ENCODE results near the gene TRPM5. TPM values are rescaled to one million over a fixed set of nuclear protein-coding genes. Genes with fewer than 3 reads are reported as not detected.

The TRPM5 gene
- total RNA-seq, 2 experiments from 2014 or later = not detected

DNA sequence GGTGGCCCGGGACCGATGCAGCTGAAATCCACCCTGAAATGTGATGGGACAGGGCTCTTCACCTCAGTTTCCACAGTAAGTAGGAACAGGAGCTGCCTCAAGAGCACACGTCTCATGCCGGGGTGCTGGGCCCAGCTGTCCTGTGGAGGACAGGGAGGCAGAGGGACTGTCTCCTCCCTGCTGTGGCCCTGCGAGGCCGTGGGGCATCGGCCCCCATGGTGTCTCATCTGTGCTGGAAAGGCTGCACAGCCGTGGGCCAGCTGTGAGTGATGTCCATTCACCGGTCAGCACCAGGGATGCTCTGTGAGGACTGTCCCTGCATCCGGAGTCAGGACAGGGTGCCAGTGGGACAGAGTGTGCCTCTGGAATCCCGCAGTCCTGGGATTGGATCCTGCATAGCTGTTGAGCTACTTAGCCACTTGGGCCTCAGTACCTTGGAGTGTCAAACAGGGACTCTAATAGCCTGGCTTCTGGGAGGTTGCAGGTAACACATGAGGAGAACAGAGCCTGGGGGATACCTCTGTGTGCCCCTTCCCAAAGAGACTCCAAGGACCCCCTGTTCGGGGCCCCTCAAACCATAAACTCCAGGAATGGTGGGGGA, 16.5 kb downstream of the TRPM5 start:
- ChIA-PET POLR2A (no interaction called here), CTCF (ENCODE audit: unreplicated experiment) (interaction anchor here (0.6 kb wide), 1 partner anchor 105 kb away, joined by 3 read pairs; no protein-coding TSS in a partner anchor)
- Histone ChIP-seq H3K4me3 (ENCODE audit: low read depth, low read length, poor library complexity, severe bottlenecking) (no peak overlapping the region), H3K27ac (ENCODE audit: low read depth, low read length, poor library complexity, severe bottlenecking) (no peak overlapping the region), H3K4me2 (ENCODE audit: low read length) (no peak overlapping the region), H4K20me1 (ENCODE audit: insufficient read depth, low read length) (no peaks in the 10 kb centered on the region), H3K9me2 (ENCODE audit: insufficient read depth, low read length) (no peaks in the 10 kb centered on the region), H3K4me1 (ENCODE audit: insufficient read depth, low read length, poor library complexity, severe bottlenecking) (no peaks in the 10 kb centered on the region), H3K9me3 (ENCODE audit: low read length) (no peaks in the 10 kb centered on the region), H3K36me3 (ENCODE audit: insufficient read depth, low read length) (no peaks in the 10 kb centered on the region), H2AFZ (ENCODE audit: low read length) (no peak overlapping the region), H3K79me2 (ENCODE audit: insufficient read depth, low read depth, low read length) (no peaks in the 10 kb centered on the region)
- no TSS peak for BruUV-seq (replicated peaks)
- intact Hi-C loops (cut with micrococcal nuclease; ENCODE audit: unreplicated experiment) = loop anchor here (1.0 to 2.0 kb wide), 2 partner anchors 103 to 461 kb away; no protein-coding TSS in a partner anchor
- no peak for DNase-seq (ENCODE audit: low spot score)
- no peak for TF ChIP-seq EZH2phosphoT487 (IDR thresholded peaks at IDR 0.05; ENCODE audit: borderline replicate concordance, low read depth, low read length)
- TF ChIP-seq, protein P1, sequence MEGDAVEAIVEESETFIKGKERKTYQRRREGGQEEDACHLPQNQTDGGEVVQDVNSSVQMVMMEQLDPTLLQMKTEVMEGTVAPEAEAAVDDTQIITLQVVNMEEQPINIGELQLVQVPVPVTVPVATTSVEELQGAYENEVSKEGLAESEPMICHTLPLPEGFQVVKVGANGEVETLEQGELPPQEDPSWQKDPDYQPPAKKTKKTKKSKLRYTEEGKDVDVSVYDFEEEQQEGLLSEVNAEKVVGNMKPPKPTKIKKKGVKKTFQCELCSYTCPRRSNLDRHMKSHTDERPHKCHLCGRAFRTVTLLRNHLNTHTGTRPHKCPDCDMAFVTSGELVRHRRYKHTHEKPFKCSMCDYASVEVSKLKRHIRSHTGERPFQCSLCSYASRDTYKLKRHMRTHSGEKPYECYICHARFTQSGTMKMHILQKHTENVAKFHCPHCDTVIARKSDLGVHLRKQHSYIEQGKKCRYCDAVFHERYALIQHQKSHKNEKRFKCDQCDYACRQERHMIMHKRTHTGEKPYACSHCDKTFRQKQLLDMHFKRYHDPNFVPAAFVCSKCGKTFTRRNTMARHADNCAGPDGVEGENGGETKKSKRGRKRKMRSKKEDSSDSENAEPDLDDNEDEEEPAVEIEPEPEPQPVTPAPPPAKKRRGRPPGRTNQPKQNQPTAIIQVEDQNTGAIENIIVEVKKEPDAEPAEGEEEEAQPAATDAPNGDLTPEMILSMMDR (conservative IDR thresholded peaks at IDR 0.05; ENCODE audit: low read length) = no peak

GRCh38 chr11:2426826-2427521, 17.3 kb downstream of the TRPM5 start:
- TF ChIP-seq, protein P1 (conservative IDR thresholded peaks at IDR 0.05; ENCODE audit: low read length) = no peak
- no peak for TF ChIP-seq EZH2phosphoT487 (IDR thresholded peaks at IDR 0.05; ENCODE audit: borderline replicate concordance, low read depth, low read length)

GRCh38 chr11:2426221-2426620, 18.1 kb downstream of the TRPM5 start:
- no peak overlapping the region for H3K4me3 ChIP-seq (ENCODE audit: low read depth, low read length, poor library complexity, severe bottlenecking)
- H3K27ac ChIP-seq (ENCODE audit: low read depth, low read length, poor library complexity, severe bottlenecking) = no peak overlapping the region
- no peaks in the 10 kb centered on the region for H3K36me3 ChIP-seq (ENCODE audit: insufficient read depth, low read length)
- H3K9me3 ChIP-seq (ENCODE audit: low read length) = no peaks in the 10 kb centered on the region
- TF ChIP-seq EZH2phosphoT487 (IDR thresholded peaks at IDR 0.05; ENCODE audit: borderline replicate concordance, low read depth, low read length) = no peak
- TF ChIP-seq, protein P1 (conservative IDR thresholded peaks at IDR 0.05; ENCODE audit: low read length) = no peak
- H4K20me1 ChIP-seq (ENCODE audit: insufficient read depth, low read length) = no peaks in the 10 kb centered on the region
- no peak overlapping the region for H3K4me2 ChIP-seq (ENCODE audit: low read length)
- intact Hi-C loops (cut with micrococcal nuclease; ENCODE audit: unreplicated experiment) = no loop called here
- POLR2A ChIA-PET = no interaction called here
- no TSS peak for BruUV-seq (replicated peaks)
- CTCF ChIA-PET (ENCODE audit: unreplicated experiment) = interaction anchor here (0.5 kb wide), 1 partner anchor 525 kb away, joined by 3 read pairs; no protein-coding TSS in a partner anchor
- H3K9me2 ChIP-seq (ENCODE audit: insufficient read depth, low read length) = no peaks in the 10 kb centered on the region
- DNase-seq (ENCODE audit: low spot score) = no peak
- no peak overlapping the region for H2AFZ ChIP-seq (ENCODE audit: low read length)
- H3K79me2 ChIP-seq (ENCODE audit: insufficient read depth, low read depth, low read length) = no peaks in the 10 kb centered on the region
- H3K4me1 ChIP-seq (ENCODE audit: insufficient read depth, low read length, poor library complexity, severe bottlenecking) = no peaks in the 10 kb centered on the region

More at GRCh38 chr11:2426826-2427521, 17.3 kb downstream of the TRPM5 start:
- Histone ChIP-seq H3K9me3 (ENCODE audit: low read length) (no peaks in the 10 kb centered on the region), H4K20me1 (ENCODE audit: insufficient read depth, low read length) (no peaks in the 10 kb centered on the region), H3K4me3 (ENCODE audit: low read depth, low read length, poor library complexity, severe bottlenecking) (no peak overlapping the region), H3K4me2 (ENCODE audit: low read length) (no peak overlapping the region), H3K9me2 (ENCODE audit: insufficient read depth, low read length) (no peaks in the 10 kb centered on the region), H3K27ac (ENCODE audit: low read depth, low read length, poor library complexity, severe bottlenecking) (no peak overlapping the region), H3K4me1 (ENCODE audit: insufficient read depth, low read length, poor library complexity, severe bottlenecking) (no peaks in the 10 kb centered on the region), H2AFZ (ENCODE audit: low read length) (no peak overlapping the region), H3K79me2 (ENCODE audit: insufficient read depth, low read depth, low read length) (no peaks in the 10 kb centered on the region), H3K36me3 (ENCODE audit: insufficient read depth, low read length) (no peaks in the 10 kb centered on the region)
- no peak for DNase-seq (ENCODE audit: low spot score)
- intact Hi-C loops (cut with micrococcal nuclease; ENCODE audit: unreplicated experiment) = no loop called here
- ChIA-PET POLR2A (no interaction called here), CTCF (ENCODE audit: unreplicated experiment) (no interaction called here)
- BruUV-seq (replicated peaks) = no TSS peak

All from OCI-LY7 (cell line).